Breast epithelium (tissue), 3 donors: ENCODE measurements around the gene INTS6.

Experiments used
- CTCF ChIP-seq, 3 donors: fragments of 450-650 bp; IDR thresholded peaks; one replicate each; pipeline ENCODE4 v1.5.1; 2016 to 2017; ENCODE audit warnings: antibody characterized with exemption in 3 of 3, mild to moderate bottlenecking in 3 of 3, moderate library complexity in 3 of 3
- POLR2A ChIP-seq: fragments of 450-650 bp; IDR thresholded peaks from one replicate; pipeline ENCODE4 v1.6.1; 2016; ENCODE audit warnings: antibody characterized with exemption, mild to moderate bottlenecking, moderate library complexity

DNA sequence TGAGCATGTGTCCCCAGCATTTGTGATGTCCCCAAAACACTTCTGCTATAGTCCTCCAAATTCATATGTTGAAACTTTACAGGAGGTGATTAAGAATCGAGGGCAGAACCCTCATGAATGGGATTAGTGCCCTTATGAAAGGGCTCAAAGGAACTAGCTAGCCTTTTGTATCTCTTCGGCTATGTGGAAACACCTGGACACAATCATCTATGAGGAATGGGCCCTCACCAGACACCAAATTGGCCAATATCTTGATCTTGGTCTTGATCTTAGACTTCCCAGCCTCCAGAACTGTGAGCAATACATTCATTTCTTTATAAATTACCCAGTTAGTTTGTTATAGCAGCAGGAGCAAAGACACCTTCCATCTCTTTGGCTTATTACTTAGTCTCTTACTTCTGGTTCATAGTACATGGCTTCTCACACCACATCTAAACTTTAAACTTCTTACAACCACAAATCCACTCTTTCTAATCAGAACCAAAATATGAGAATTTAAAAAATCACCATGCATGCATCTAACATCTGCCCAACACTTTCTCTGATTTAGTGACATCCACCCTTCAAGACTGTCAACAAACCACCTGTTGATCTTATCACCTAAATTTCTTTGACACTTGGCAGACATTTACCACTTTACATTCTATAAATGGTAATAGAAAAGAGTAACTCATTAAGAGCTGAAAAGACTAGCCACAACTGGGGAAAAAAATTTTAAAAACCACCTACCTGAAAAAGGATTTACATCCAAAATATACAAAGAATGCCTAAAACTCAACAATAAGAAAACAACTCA lies 120.1 kb downstream of the INTS6 start:
- no peak for TF ChIP-seq CTCF (IDR thresholded peaks at IDR 0.05)
- no peak for TF ChIP-seq POLR2A
